ENCODE results near the gene MITF. TPM values are rescaled to one million over a fixed set of nuclear protein-coding genes. Genes with fewer than 3 reads are reported as not detected.

Gene MITF
- total RNA-seq, 1 donor from 2014 or later, result not detected

DNA sequence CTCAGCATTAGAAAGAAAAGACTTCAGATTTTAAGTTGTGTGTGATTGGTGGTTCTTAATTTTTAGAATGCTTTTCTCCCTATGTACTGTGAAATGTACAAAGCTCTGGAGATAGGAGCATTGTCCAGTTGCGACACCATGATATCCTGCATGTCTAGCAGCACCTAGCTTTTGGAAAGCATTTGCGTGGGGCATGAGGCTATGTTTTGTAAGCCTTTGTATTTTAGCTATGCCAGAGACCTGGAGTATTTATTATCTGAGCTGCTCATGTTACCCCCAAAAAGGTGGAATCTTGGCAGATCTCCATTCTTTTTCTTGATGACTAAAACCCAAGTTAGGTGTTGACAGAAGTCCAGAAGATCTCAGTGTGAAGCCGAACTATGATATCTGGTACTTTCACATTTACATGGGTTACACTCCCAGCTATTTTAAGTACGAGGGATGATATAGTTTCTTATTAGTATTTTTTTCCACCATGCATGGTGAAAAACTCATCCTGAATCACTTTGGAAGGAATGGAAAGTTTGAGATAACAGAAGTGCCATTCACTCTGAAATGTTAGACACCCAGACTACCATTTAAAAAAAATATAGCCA lies 133.6 kb downstream of the MITF start:
- TF ChIP-seq, protein P1, sequence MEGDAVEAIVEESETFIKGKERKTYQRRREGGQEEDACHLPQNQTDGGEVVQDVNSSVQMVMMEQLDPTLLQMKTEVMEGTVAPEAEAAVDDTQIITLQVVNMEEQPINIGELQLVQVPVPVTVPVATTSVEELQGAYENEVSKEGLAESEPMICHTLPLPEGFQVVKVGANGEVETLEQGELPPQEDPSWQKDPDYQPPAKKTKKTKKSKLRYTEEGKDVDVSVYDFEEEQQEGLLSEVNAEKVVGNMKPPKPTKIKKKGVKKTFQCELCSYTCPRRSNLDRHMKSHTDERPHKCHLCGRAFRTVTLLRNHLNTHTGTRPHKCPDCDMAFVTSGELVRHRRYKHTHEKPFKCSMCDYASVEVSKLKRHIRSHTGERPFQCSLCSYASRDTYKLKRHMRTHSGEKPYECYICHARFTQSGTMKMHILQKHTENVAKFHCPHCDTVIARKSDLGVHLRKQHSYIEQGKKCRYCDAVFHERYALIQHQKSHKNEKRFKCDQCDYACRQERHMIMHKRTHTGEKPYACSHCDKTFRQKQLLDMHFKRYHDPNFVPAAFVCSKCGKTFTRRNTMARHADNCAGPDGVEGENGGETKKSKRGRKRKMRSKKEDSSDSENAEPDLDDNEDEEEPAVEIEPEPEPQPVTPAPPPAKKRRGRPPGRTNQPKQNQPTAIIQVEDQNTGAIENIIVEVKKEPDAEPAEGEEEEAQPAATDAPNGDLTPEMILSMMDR (IDR thresholded peaks at IDR 0.05), result no peak
- H3K9me3 Mint-ChIP-seq, result no peaks in the 10 kb centered on the region
- ATAC-seq (ENCODE audit: low read depth) (no peak), DNase-seq (no peak)
- H3K4me1 Mint-ChIP-seq, result no peaks in the 10 kb centered on the region
- no peaks in the 10 kb centered on the region for H3K27me3 Mint-ChIP-seq
- H3K4me3 Mint-ChIP-seq, result no peak overlapping the region
- POLR2A ChIA-PET, result no interaction called here
- no peak overlapping the region for H3K27ac Mint-ChIP-seq
- intact Hi-C loops (cut with micrococcal nuclease), result no loop called here
- CTCF ChIA-PET, result no interaction called here
- H3K36me3 Mint-ChIP-seq (ENCODE audit: low read depth), result no peaks in the 10 kb centered on the region

- CTCF ChIA-PET, result no interaction called here
- H3K4me3 Mint-ChIP-seq, result no peak overlapping the region
- POLR2A ChIA-PET, result no interaction called here
- intact Hi-C loops (cut with micrococcal nuclease), result no loop called here
- H3K27me3 Mint-ChIP-seq, result no peaks in the 10 kb centered on the region
- no peaks in the 10 kb centered on the region for H3K36me3 Mint-ChIP-seq (ENCODE audit: low read depth)
- H3K27ac Mint-ChIP-seq, result no peak overlapping the region
- H3K4me1 Mint-ChIP-seq, result peaks cover 14% of the 10 kb centered on the region
- TF ChIP-seq, protein P1 (IDR thresholded peaks at IDR 0.05), result no peak
- ATAC-seq (ENCODE audit: low read depth), result no peak
- no peaks in the 10 kb centered on the region for H3K9me3 Mint-ChIP-seq
- no peak for DNase-seq
Measured at GRCh38 chr3:69876073-69876472, 136.8 kb downstream of the MITF start.

DNA sequence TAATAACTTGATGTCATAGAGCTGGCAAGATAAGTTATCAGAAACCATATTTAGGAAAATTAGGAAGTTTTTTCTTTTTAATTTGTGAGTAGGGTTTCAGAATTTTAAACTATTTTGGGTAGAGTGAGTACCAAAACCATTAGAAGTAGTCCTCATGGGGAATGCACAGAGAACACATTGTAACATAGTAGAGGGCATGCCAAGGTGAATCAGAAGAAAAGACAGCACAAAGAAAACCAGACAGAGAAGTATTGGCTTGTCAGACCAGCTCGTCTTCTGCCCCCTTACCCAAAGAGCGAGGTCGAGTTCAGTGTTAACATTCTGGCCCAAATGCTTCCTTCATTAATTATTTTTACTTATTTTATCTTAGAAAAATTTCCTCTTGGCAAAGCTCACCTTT lies 139.0 kb downstream of the MITF start:
- H3K27ac Mint-ChIP-seq, result no peak overlapping the region
- H3K9me3 Mint-ChIP-seq, result no peaks in the 10 kb centered on the region
- intact Hi-C loops (cut with micrococcal nuclease), result no loop called here
- no peak for ATAC-seq (ENCODE audit: low read depth)
- TF ChIP-seq, protein P1 (IDR thresholded peaks at IDR 0.05), result no peak
- DNase-seq, result no peak
- H3K27me3 Mint-ChIP-seq, result no peaks in the 10 kb centered on the region
- no peaks in the 10 kb centered on the region for H3K36me3 Mint-ChIP-seq (ENCODE audit: low read depth)
- POLR2A ChIA-PET, result no interaction called here
- peaks cover 19% of the 10 kb centered on the region for H3K4me1 Mint-ChIP-seq
- no peak overlapping the region for H3K4me3 Mint-ChIP-seq
- CTCF ChIA-PET, result no interaction called here

- Mint-ChIP-seq H3K9me3 (no peaks in the 10 kb centered on the region), H3K27ac (no peak overlapping the region), H3K4me3 (no peak overlapping the region), H3K27me3 (no peaks in the 10 kb centered on the region), H3K36me3 (ENCODE audit: low read depth) (no peaks in the 10 kb centered on the region), H3K4me1 (peaks cover 19% of the 10 kb centered on the region)
- no peak for ATAC-seq (ENCODE audit: low read depth)
- intact Hi-C loops (cut with micrococcal nuclease), result no loop called here
- ChIA-PET CTCF (no interaction called here), POLR2A (no interaction called here)
- DNase-seq, result no peak
- TF ChIP-seq, protein P1 (IDR thresholded peaks at IDR 0.05), result no peak
Measured at GRCh38 chr3:69879051-69879450, 139.8 kb downstream of the MITF start.

- H3K27me3 Mint-ChIP-seq, result no peaks in the 10 kb centered on the region
- intact Hi-C loops (cut with micrococcal nuclease), result no loop called here
- H3K4me1 Mint-ChIP-seq, result peaks cover 19% of the 10 kb centered on the region
- ChIA-PET CTCF (no interaction called here), POLR2A (no interaction called here)
- TF ChIP-seq, protein P1 (IDR thresholded peaks at IDR 0.05), result no peak
- H3K4me3 Mint-ChIP-seq, result no peak overlapping the region
- DNase-seq, result no peak
- H3K9me3 Mint-ChIP-seq, result no peaks in the 10 kb centered on the region
- H3K36me3 Mint-ChIP-seq (ENCODE audit: low read depth), result no peaks in the 10 kb centered on the region
- no peak for ATAC-seq (ENCODE audit: low read depth)
- no peak overlapping the region for H3K27ac Mint-ChIP-seq
Measured at GRCh38 chr3:69880069-69880640, 140.9 kb downstream of the MITF start.
